Caco-2 (cell line): ENCODE measurements around the gene SURF2. TPM values are rescaled to one million over a fixed set of nuclear protein-coding genes. Genes with fewer than 3 reads are reported as not detected.

ENCODE experiments used
- BruUV-seq: library from RNA; stranded (reverse); fragments of 400-500 nt; replicated peaks from 2 replicates; lab custom pipeline; 2021; lab: Mats Ljungman, UMichigan
- CTCF ChIA-PET: fragments of 300-600 bp; sonication (Branson Sonifier 250); formaldehyde crosslinking; loops from one replicate; lab custom pipeline; 2022; ENCODE audit warnings: antibody characterized with exemption; lab: Charles Lee
- POLR2A ChIA-PET: fragments of 300-600 bp; sonication (Branson Sonifier 250); formaldehyde crosslinking; loops from one replicate; lab custom pipeline; 2022; ENCODE audit warnings: antibody characterized with exemption; lab: Charles Lee
- DNase-seq, 2 experiments: peaks; one replicate each; pipeline versions ENCODE4 v3.0.0 to v3.0.0-alpha.2; 2020 to 2022
- H3K27me3 ChIP-seq: replicated peaks from 2 replicates; pipeline ENCODE4 v1.6.0; 2011; ENCODE audit warnings: low read length; ENCODE audit not compliant: control insufficient read depth, insufficient read depth
- H3K36me3 ChIP-seq: 2 replicates; pipeline ENCODE4 v1.5.1; 2011; ENCODE audit warnings: low read length; ENCODE audit not compliant: control insufficient read depth, insufficient read depth
- H3K4me1 ChIP-seq: fragments of 250-450 bp; sonication (Bioruptor Pico); 2 replicates; pipeline ENCODE4 v1.5.1; 2020; ENCODE audit warnings: mild to moderate bottlenecking
- H3K4me3 ChIP-seq: 2 replicates; pipeline ENCODE4 v1.5.1; 2011; ENCODE audit warnings: low read depth, mild to moderate bottlenecking, control low read depth, low read length
- H3K9me3 ChIP-seq: fragments of 250-450 bp; sonication (Bioruptor Pico); 2 replicates; pipeline ENCODE4 v1.5.1; 2020; ENCODE audit warnings: mild to moderate bottlenecking, moderate library complexity
- H3K27ac Mint-ChIP-seq: one replicate; pipeline ENCODE4 v1.8.0; 2022; ENCODE audit warnings: mixed read lengths; ENCODE audit not compliant: unreplicated experiment
- H3K27me3 Mint-ChIP-seq: one replicate; pipeline ENCODE4 v1.8.0; 2022; ENCODE audit warnings: mixed read lengths; ENCODE audit not compliant: insufficient read depth, unreplicated experiment
- H3K36me3 Mint-ChIP-seq: one replicate; pipeline ENCODE4 v1.8.0; 2022; ENCODE audit warnings: mild to moderate bottlenecking, mixed read lengths; ENCODE audit not compliant: insufficient read depth, unreplicated experiment
- H3K4me1 Mint-ChIP-seq: one replicate; pipeline ENCODE4 v1.8.0; 2022; ENCODE audit warnings: low read depth, mixed read lengths; ENCODE audit not compliant: unreplicated experiment
- H3K4me3 Mint-ChIP-seq: one replicate; pipeline ENCODE4 v1.8.0; 2022; ENCODE audit warnings: mild to moderate bottlenecking, moderate library complexity, mixed read lengths; ENCODE audit not compliant: unreplicated experiment
- H3K9me3 Mint-ChIP-seq: one replicate; pipeline ENCODE4 v1.8.0; 2022; ENCODE audit warnings: mixed read lengths; ENCODE audit not compliant: unreplicated experiment
- intact Hi-C: fragments of 100-400 bp; cut with micrococcal nuclease; formaldehyde crosslinking; loops from one replicate; pipeline ENCODE4 v1.10.0; 2022; ENCODE audit not compliant: unreplicated experiment
- total RNA-seq: library from RNA; stranded (reverse); gene quantifications from 2 replicates; pipeline ENCODE4 v1.2.3, GENCODE V29; 2022
- TF ChIP-seq, protein P1 (sequence below), 2 experiments: fragments of 200-600 bp in 1 of 2; IDR thresholded peaks; 1 replicate in 1 of 2; 2 replicates in 1 of 2; pipeline versions ENCODE4 v1.5.1 to v1.8.0; 2011 to 2022; ENCODE audit warnings: antibody characterized with exemption in 1 of 2, control low read depth in 1 of 2, inconsistent platforms in 1 of 2, low read depth in 1 of 2, low read length in 1 of 2, mild to moderate bottlenecking in 1 of 2, moderate library complexity in 1 of 2; ENCODE audit not compliant: insufficient read depth in 1 of 2, severe bottlenecking in 1 of 2, unreplicated experiment in 1 of 2

The SURF2 gene
- total RNA-seq, 1 experiment from 2014 or later, result 34.4 TPM

DNA sequence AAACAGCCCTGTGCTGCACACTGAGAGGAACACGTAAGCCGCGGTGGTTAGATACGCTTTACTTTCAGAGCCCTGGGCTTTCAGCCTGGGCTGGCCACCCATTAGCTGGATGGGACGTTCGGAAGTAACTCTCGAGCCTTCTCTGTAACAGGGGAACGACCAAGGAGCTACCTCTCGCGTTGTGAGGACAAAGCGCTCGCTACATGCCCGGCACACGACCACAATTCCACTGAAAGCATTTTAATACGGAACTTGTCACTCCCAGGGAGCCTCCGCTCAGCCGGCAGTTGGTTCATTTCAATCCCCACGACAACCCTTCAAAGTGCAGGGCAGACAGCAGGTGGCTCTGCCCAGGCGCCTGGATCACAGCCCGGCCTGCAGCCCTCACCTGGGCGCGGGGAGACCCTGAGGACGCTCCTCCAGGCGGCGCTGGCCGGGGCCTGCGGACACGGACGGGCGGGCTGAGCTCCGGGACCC is 431 bp upstream of the SURF2 start:
- Mint-ChIP-seq H3K4me1 (peaks cover 20% of the 10 kb centered on the region), H3K36me3 (peaks cover 93% of the 10 kb centered on the region), H3K27ac (peak overlapping the region; percentile 88), H3K9me3 (no peaks in the 10 kb centered on the region), H3K4me3 (peak overlapping the region; percentile 86), H3K27me3 (no peaks in the 10 kb centered on the region)
- no peak for DNase-seq
- intact Hi-C loops, result loop anchor here (2.0 kb wide), 2 partner anchors 21 to 39 kb away; partner anchors contain the start of genes STKLD1 and SURF4
- Histone ChIP-seq H3K27me3 (no peaks in the 10 kb centered on the region), H3K9me3 (no peaks in the 10 kb centered on the region), H3K4me1 (peaks cover 14% of the 10 kb centered on the region), H3K36me3 (peaks cover 7% of the 10 kb centered on the region), H3K4me3 (peak overlapping the region; percentile 62)
- ChIA-PET POLR2A (interaction anchor here (1.5 kb wide), 1 partner anchor 8 kb away, joined by 13 read pairs; the partner anchor contains the start of genes MED22 and RPL7A), CTCF (interaction anchor here (0.6 to 1.8 kb wide), 6 partner anchors 8 to 783 kb away, joined by 3 to 9 read pairs (median 4); partner anchors contain the start of genes MED22 and RPL7A)
- TF ChIP-seq, protein P1, sequence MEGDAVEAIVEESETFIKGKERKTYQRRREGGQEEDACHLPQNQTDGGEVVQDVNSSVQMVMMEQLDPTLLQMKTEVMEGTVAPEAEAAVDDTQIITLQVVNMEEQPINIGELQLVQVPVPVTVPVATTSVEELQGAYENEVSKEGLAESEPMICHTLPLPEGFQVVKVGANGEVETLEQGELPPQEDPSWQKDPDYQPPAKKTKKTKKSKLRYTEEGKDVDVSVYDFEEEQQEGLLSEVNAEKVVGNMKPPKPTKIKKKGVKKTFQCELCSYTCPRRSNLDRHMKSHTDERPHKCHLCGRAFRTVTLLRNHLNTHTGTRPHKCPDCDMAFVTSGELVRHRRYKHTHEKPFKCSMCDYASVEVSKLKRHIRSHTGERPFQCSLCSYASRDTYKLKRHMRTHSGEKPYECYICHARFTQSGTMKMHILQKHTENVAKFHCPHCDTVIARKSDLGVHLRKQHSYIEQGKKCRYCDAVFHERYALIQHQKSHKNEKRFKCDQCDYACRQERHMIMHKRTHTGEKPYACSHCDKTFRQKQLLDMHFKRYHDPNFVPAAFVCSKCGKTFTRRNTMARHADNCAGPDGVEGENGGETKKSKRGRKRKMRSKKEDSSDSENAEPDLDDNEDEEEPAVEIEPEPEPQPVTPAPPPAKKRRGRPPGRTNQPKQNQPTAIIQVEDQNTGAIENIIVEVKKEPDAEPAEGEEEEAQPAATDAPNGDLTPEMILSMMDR (IDR thresholded peaks at IDR 0.05; ENCODE audit: insufficient read depth in 1 of 2, low read depth in 1 of 2, low read length in 1 of 2, severe bottlenecking in 1 of 2, unreplicated experiment in 1 of 2), result no peak
- TSS peak; percentile 28 for BruUV-seq

DNA sequence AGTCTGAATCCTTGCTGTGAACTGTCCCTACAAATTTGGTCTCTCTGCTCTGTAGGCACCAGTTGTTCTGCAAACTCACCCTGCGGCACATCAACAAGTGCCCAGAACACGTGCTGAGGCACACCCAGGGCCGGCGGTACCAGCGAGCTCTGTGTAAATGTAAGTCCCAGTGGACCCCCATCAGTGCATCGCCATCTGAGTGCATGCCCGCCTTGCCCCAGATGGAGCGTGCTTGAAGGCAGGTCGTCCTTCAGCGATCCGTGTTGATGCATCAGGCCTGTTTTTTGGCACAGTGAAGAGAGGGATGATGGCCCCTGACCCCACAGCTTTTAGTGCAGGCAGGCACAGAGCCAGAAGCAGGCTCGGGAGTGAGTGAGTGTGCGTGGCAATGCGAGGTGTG is 1.3 kb downstream of the SURF2 start:
- ChIA-PET POLR2A (no interaction called here), CTCF (interaction anchor here (0.9 to 1.8 kb wide), 7 partner anchors 8 to 170 kb away, joined by 3 to 9 read pairs (median 3); partner anchors contain the start of genes MED22 and RPL7A)
- Histone ChIP-seq H3K9me3 (no peaks in the 10 kb centered on the region), H3K4me3 (peak overlapping the region; percentile 62), H3K4me1 (peaks cover 14% of the 10 kb centered on the region), H3K36me3 (peaks cover 5% of the 10 kb centered on the region), H3K27me3 (no peaks in the 10 kb centered on the region)
- Mint-ChIP-seq H3K27me3 (no peaks in the 10 kb centered on the region), H3K27ac (no peak overlapping the region), H3K4me1 (peaks cover 20% of the 10 kb centered on the region), H3K36me3 (peaks cover 93% of the 10 kb centered on the region), H3K9me3 (no peaks in the 10 kb centered on the region), H3K4me3 (peak overlapping the region; percentile 86)
- TF ChIP-seq, protein P1 (IDR thresholded peaks at IDR 0.05; ENCODE audit: insufficient read depth in 1 of 2, low read depth in 1 of 2, low read length in 1 of 2, severe bottlenecking in 1 of 2, unreplicated experiment in 1 of 2), result no peak
- DNase-seq, result no peak
- intact Hi-C loops, result loop anchor here (2.0 kb wide), 2 partner anchors 19 to 37 kb away; partner anchors contain the start of genes STKLD1 and SURF4
- BruUV-seq, result no TSS peak

DNA sequence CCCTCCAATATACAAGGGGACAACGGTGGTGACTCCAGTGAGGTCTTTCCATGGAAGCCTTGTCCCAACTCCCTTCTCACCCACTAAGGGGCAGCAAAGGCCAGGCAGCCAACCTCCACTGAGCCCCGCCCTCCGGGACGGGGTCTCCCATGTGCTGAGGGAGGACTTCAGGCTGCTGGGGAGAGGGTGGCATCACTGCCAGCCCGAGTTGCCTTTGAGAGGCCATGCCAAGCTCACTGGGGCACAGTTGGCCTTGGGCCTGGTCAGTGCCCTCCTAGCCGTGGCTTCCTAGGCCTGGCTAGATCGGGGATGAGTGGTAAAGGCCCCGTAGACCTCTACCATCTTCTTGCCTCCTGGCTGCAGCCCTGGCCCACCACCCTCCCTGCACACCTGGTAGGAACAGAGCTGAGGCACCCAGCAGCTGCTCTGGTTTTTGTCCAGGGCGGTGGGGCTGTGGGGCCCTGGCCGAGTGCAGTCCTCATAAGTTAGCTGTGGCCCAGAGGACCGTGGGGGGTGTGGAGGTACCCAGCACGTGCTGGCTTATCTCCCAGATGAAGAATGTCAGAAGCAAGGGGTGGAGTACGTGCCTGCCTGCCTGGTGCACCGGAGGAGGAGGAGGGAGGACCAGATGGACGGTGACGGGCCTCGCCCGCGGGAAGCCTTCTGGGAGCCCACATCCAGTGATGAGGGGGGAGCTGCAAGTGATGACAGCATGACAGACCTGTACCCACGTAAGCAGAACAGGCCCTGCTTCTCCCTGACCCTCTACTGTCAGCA is 3.2 kb downstream of the SURF2 start:
- peaks cover 2% of the 10 kb centered on the region for H3K36me3 ChIP-seq
- ChIA-PET CTCF (interaction anchor here (0.6 kb wide), 1 partner anchor 119 kb away, joined by 4 read pairs; the partner anchor contains the start of gene SLC2A6), POLR2A (interaction anchor here (1.1 kb wide), 1 partner anchor 100 kb away, joined by 3 read pairs; the partner anchor contains the start of gene CACFD1)
- no TSS peak for BruUV-seq
- no peak overlapping the region for H3K4me3 Mint-ChIP-seq
- peaks cover 14% of the 10 kb centered on the region for H3K4me1 ChIP-seq
- TF ChIP-seq, protein P1 (IDR thresholded peaks at IDR 0.05; ENCODE audit: insufficient read depth in 1 of 2, low read depth in 1 of 2, low read length in 1 of 2, severe bottlenecking in 1 of 2, unreplicated experiment in 1 of 2), result peak; percentile 32 to 57
- peaks cover 94% of the 10 kb centered on the region for H3K36me3 Mint-ChIP-seq
- no peaks in the 10 kb centered on the region for H3K27me3 Mint-ChIP-seq
- H3K9me3 Mint-ChIP-seq, result no peaks in the 10 kb centered on the region
- H3K27ac Mint-ChIP-seq, result peak overlapping the region; percentile 42
- DNase-seq, result peak; percentile 58 to 70
- intact Hi-C loops, result loop anchor here (1.0 kb wide), 2 partner anchors 45 to 127 kb away; no protein-coding TSS in a partner anchor
- no peaks in the 10 kb centered on the region for H3K27me3 ChIP-seq
- H3K4me1 Mint-ChIP-seq, result peaks cover 20% of the 10 kb centered on the region
- H3K4me3 ChIP-seq, result no peak overlapping the region
- H3K9me3 ChIP-seq, result no peaks in the 10 kb centered on the region
